Measurements from ENCODE around the gene PSMD9.
"Not testable (repeated sequence)": the region's sequence is repeated elsewhere in the genome, so short reads cannot be mapped to it uniquely, and the experiment has no call there.

The PSMD9 gene

DNA sequence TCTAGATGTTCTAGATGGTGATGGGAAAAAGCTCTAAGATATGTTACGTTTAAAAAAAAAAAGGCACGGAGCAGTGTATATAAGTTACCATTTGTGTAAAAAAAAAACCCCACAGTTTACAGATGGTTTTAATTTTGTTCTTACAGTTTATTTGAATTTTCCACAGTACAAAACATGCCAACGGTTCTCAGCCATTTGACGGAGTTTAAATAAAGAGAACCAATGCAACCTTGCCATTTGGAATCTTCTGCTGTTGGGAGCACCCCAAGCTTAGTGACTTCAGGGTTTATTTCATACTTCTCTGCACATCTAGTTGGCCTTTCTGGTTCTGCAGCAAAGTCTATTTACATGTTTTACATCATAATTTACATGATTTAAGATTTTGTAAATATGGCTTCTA lies 22.3 kb upstream of the PSMD9 start:
- TF ChIP-seq, protein P1, sequence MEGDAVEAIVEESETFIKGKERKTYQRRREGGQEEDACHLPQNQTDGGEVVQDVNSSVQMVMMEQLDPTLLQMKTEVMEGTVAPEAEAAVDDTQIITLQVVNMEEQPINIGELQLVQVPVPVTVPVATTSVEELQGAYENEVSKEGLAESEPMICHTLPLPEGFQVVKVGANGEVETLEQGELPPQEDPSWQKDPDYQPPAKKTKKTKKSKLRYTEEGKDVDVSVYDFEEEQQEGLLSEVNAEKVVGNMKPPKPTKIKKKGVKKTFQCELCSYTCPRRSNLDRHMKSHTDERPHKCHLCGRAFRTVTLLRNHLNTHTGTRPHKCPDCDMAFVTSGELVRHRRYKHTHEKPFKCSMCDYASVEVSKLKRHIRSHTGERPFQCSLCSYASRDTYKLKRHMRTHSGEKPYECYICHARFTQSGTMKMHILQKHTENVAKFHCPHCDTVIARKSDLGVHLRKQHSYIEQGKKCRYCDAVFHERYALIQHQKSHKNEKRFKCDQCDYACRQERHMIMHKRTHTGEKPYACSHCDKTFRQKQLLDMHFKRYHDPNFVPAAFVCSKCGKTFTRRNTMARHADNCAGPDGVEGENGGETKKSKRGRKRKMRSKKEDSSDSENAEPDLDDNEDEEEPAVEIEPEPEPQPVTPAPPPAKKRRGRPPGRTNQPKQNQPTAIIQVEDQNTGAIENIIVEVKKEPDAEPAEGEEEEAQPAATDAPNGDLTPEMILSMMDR (IDR thresholded peaks at IDR 0.05; ENCODE audit: poor library complexity, severe bottlenecking): no peak
- Histone ChIP-seq H3K9me3 (ENCODE audit: severe bottlenecking) (no peaks in the 10 kb centered on the region), H3K36me3 (ENCODE audit: low read depth) (no peaks in the 10 kb centered on the region), H3K4me3 (ENCODE audit: severe bottlenecking) (no peak overlapping the region), H3K27ac (ENCODE audit: poor library complexity, severe bottlenecking) (no peak overlapping the region), H3K27me3 (ENCODE audit: insufficient read depth, poor library complexity, severe bottlenecking) (no peaks in the 10 kb centered on the region), H3K4me1 (ENCODE audit: insufficient read depth, poor library complexity, severe bottlenecking) (no peaks in the 10 kb centered on the region)
- DNase-seq (ENCODE audit: low spot score) (no peak), ATAC-seq (ENCODE audit: low read depth) (no peak)

DNA sequence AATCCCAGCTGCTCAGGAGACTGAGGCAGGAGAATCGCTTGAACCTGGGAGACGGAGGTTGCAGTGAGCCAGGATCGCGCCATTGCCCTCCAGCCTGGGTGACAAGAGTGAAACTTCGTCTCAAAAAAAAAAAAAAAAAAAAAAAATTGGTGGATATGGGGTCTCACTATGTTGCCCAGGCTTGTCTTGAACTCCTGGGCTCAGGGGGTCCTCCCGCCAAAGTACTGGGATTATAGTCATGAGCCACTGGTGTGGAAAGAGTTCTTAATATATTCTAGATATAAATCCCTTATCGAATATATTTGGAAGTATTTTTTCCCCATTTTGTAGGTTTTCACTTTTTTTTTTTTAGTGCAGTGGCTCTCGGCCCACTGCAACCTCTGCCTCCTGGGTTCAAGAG lies 19.4 kb upstream of the PSMD9 start:
- H3K36me3 ChIP-seq (ENCODE audit: low read depth); DNase-seq (ENCODE audit: low spot score); H3K27me3 ChIP-seq (ENCODE audit: insufficient read depth, poor library complexity, severe bottlenecking); H3K9me3 ChIP-seq (ENCODE audit: severe bottlenecking); H3K4me3 ChIP-seq (ENCODE audit: severe bottlenecking); H3K4me1 ChIP-seq (ENCODE audit: insufficient read depth, poor library complexity, severe bottlenecking); H3K27ac ChIP-seq (ENCODE audit: poor library complexity, severe bottlenecking); ATAC-seq (ENCODE audit: low read depth): not testable (repeated sequence)

DNA sequence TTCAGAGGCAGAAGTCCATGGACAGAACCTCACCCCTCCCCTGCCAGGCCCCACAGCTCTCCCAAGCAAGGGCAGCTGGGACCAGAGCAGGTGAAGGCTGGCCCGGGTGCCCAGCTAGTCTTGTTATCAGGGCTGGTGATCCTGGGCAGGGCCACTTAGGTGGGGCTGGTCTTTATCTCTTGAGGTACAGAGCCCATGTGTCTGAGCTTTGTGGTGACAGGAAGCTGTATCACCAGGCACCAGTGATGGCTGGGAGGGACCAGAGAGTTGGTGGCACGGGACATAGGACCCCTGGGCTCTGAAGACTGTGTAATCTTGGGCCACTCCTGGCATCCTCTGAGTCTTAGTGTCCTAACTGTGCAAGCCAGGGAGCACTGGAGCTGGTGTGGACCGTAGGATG lies 17.1 kb upstream of the PSMD9 start:
- Histone ChIP-seq H3K4me1 (ENCODE audit: insufficient read depth, poor library complexity, severe bottlenecking) (peaks cover 8% of the 10 kb centered on the region), H3K27ac (ENCODE audit: poor library complexity, severe bottlenecking) (no peak overlapping the region), H3K9me3 (ENCODE audit: severe bottlenecking) (no peaks in the 10 kb centered on the region), H3K4me3 (ENCODE audit: severe bottlenecking) (no peak overlapping the region), H3K27me3 (ENCODE audit: insufficient read depth, poor library complexity, severe bottlenecking) (no peaks in the 10 kb centered on the region), H3K36me3 (ENCODE audit: low read depth) (no peaks in the 10 kb centered on the region)
- no peak for DNase-seq (ENCODE audit: low spot score)
- TF ChIP-seq, protein P1 (IDR thresholded peaks at IDR 0.05; ENCODE audit: poor library complexity, severe bottlenecking): no peak
- ATAC-seq (ENCODE audit: low read depth): no peak

DNA sequence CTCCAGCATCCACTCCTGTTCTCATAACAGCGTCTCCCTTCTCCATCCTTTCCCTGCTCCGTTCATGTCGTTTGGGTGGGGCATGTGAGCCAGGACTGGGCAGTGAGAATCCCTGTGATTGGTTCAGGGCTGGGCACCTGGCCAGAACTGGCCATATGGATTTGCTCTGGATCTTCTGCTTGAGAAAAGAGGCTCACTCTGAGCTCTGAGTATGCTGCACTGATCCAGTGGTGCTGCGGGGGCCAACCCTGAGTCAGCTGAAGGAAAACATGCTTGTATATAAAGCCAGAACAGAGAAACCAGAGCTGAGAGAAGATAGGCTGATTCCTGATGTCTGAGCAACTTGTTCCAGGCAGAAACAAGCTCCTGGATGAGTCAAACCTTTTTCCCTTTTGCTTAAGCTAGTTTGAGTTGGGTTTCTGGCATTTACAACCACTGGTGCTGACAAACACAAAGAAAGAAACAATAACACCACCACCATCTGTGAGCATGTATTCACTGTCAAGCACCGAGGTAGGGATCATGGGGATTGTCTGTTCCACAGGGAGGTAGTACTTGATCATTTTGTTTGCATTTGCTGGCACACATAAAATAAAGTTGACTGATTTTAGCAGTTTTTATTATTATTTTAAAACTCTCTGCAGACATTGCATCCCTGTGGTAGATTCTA lies 15.9 kb upstream of the PSMD9 start:
- DNase-seq (ENCODE audit: low spot score): no peak
- peak; percentile 89 for ATAC-seq (ENCODE audit: low read depth)
- Histone ChIP-seq H3K27ac (ENCODE audit: poor library complexity, severe bottlenecking) (peak overlapping the region; percentile 17), H3K4me1 (ENCODE audit: insufficient read depth, poor library complexity, severe bottlenecking) (peaks cover 8% of the 10 kb centered on the region), H3K4me3 (ENCODE audit: severe bottlenecking) (no peak overlapping the region), H3K9me3 (ENCODE audit: severe bottlenecking) (no peaks in the 10 kb centered on the region), H3K36me3 (ENCODE audit: low read depth) (no peaks in the 10 kb centered on the region), H3K27me3 (ENCODE audit: insufficient read depth, poor library complexity, severe bottlenecking) (no peaks in the 10 kb centered on the region)
- TF ChIP-seq, protein P1 (IDR thresholded peaks at IDR 0.05; ENCODE audit: poor library complexity, severe bottlenecking): no peak

- H3K27ac ChIP-seq (ENCODE audit: poor library complexity, severe bottlenecking): peak overlapping the region; percentile 17
- no peak for ATAC-seq (ENCODE audit: low read depth)
- no peaks in the 10 kb centered on the region for H3K36me3 ChIP-seq (ENCODE audit: low read depth)
These were observed 15.4 kb upstream of the PSMD9 start for GRCh38 chr12:121873216-121873569.

More at GRCh38 chr12:121873216-121873569, 15.4 kb upstream of the PSMD9 start:
- TF ChIP-seq, protein P1 (IDR thresholded peaks at IDR 0.05; ENCODE audit: poor library complexity, severe bottlenecking): no peak
- no peak for DNase-seq (ENCODE audit: low spot score)
- Histone ChIP-seq H3K27me3 (ENCODE audit: insufficient read depth, poor library complexity, severe bottlenecking) (no peaks in the 10 kb centered on the region), H3K4me1 (ENCODE audit: insufficient read depth, poor library complexity, severe bottlenecking) (peaks cover 8% of the 10 kb centered on the region), H3K9me3 (ENCODE audit: severe bottlenecking) (no peaks in the 10 kb centered on the region), H3K4me3 (ENCODE audit: severe bottlenecking) (no peak overlapping the region)
